WTC11 (cell line): ENCODE measurements around the gene OPCML.

Experiments used
- CREB1 ChIP-seq: sonication (generic); formaldehyde crosslinking; IDR thresholded peaks from 2 replicates; pipeline ENCODE4 v1.8.0; 2023; ENCODE audit warnings: mild to moderate bottlenecking, missing genetic modification reagents
- TF ChIP-seq, protein P1 (sequence below): fragments of 200-600 bp; IDR thresholded peaks from 2 replicates; pipeline ENCODE4 v1.8.0; 2022; ENCODE audit warnings: antibody characterized with exemption

- TF ChIP-seq, protein P1, sequence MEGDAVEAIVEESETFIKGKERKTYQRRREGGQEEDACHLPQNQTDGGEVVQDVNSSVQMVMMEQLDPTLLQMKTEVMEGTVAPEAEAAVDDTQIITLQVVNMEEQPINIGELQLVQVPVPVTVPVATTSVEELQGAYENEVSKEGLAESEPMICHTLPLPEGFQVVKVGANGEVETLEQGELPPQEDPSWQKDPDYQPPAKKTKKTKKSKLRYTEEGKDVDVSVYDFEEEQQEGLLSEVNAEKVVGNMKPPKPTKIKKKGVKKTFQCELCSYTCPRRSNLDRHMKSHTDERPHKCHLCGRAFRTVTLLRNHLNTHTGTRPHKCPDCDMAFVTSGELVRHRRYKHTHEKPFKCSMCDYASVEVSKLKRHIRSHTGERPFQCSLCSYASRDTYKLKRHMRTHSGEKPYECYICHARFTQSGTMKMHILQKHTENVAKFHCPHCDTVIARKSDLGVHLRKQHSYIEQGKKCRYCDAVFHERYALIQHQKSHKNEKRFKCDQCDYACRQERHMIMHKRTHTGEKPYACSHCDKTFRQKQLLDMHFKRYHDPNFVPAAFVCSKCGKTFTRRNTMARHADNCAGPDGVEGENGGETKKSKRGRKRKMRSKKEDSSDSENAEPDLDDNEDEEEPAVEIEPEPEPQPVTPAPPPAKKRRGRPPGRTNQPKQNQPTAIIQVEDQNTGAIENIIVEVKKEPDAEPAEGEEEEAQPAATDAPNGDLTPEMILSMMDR = 0 out of 2 replicates have a peak, but pooled peaks have one; percentile 20
- no peak for TF ChIP-seq CREB1 (CRISPR knock-in tag)
Observed at GRCh38 chr11:133529807-133530500, 2.3 kb downstream of the OPCML start.
